Measurements from ENCODE around the gene DYNC1LI2.

Gene DYNC1LI2

GRCh38 chr16:66695935-66696668 lies 55.3 kb downstream of the DYNC1LI2 start (continued):
- TF ChIP-seq ZNF677 (tag by site-specific recombination; IDR thresholded peaks at IDR 0.05) (no peak), ZNF510 (tag by site-specific recombination; IDR thresholded peaks at IDR 0.05; ENCODE audit: insufficient replicate concordance) (no peak)

GRCh38 chr16:66695471-66695934 lies 55.9 kb downstream of the DYNC1LI2 start:
- TF ChIP-seq, protein P1, sequence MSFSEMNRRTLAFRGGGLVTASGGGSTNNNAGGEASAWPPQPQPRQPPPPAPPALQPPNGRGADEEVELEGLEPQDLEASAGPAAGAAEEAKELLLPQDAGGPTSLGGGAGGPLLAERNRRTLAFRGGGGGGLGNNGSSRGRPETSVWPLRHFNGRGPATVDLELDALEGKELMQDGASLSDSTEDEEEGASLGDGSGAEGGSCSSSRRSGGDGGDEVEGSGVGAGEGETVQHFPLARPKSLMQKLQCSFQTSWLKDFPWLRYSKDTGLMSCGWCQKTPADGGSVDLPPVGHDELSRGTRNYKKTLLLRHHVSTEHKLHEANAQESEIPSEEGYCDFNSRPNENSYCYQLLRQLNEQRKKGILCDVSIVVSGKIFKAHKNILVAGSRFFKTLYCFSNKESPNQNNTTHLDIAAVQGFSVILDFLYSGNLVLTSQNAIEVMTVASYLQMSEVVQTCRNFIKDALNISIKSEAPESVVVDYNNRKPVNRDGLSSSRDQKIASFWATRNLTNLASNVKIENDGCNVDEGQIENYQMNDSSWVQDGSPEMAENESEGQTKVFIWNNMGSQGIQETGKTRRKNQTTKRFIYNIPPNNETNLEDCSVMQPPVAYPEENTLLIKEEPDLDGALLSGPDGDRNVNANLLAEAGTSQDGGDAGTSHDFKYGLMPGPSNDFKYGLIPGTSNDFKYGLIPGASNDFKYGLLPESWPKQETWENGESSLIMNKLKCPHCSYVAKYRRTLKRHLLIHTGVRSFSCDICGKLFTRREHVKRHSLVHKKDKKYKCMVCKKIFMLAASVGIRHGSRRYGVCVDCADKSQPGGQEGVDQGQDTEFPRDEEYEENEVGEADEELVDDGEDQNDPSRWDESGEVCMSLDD (tag by site-specific recombination; IDR thresholded peaks at IDR 0.05), result no peak
- TF ChIP-seq, protein P2, sequence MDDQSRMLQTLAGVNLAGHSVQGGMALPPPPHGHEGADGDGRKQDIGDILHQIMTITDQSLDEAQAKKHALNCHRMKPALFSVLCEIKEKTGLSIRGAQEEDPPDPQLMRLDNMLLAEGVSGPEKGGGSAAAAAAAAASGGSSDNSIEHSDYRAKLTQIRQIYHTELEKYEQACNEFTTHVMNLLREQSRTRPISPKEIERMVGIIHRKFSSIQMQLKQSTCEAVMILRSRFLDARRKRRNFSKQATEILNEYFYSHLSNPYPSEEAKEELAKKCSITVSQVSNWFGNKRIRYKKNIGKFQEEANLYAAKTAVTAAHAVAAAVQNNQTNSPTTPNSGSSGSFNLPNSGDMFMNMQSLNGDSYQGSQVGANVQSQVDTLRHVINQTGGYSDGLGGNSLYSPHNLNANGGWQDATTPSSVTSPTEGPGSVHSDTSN (CRISPR knock-in tag; IDR thresholded peaks at IDR 0.05), result no peak
- TF ChIP-seq ZNF335 (tag by site-specific recombination; conservative IDR thresholded peaks at IDR 0.05) (peak; percentile 71), ZNF223 (tag by site-specific recombination; IDR thresholded peaks at IDR 0.05) (no peak), ZNF24 (tag by site-specific recombination; IDR thresholded peaks at IDR 0.05) (no peak), ZNF701 (tag by site-specific recombination; IDR thresholded peaks at IDR 0.05) (no peak), WT1 (tag by site-specific recombination; IDR thresholded peaks at IDR 0.05) (no peak), ZNF202 (tag by site-specific recombination; IDR thresholded peaks at IDR 0.05; ENCODE audit: borderline replicate concordance) (no peak)
- CTCF ChIA-PET, result interaction anchor here (0.7 to 4.0 kb wide), 6 partner anchors 33 to 87 kb away, joined by 3 to 23 read pairs (median 4); no protein-coding TSS in a partner anchor
- Histone ChIP-seq H3K27ac (ENCODE audit: extremely low read depth, low read depth, low read length) (peak overlapping the region; percentile 77; the same call in 1 of the 2 replicates), H3K36me3 (ENCODE audit: control insufficient read depth in 2 of 2, insufficient read depth in 1 of 2, low read length in 2 of 2) (peaks cover 0 to 10% of the 10 kb centered on the region in 2 experiments; a peak in 1 of 3 replicates), H3K4me1 (ENCODE audit: control insufficient read depth, insufficient read depth, low read length) (peaks cover 15% of the 10 kb centered on the region; the same call in 1 of the 2 replicates), H3K9me3 (ENCODE audit: control insufficient read depth, insufficient read depth, low read depth, low read length) (no peaks in the 10 kb centered on the region), H3K4me3 (ENCODE audit: low read depth, low read length) (peak overlapping the region; percentile 75)
- POLR2A ChIA-PET, result interaction anchor here (1.2 to 1.4 kb wide), 2 partner anchors 35 to 178 kb away, joined by 3 to 9 read pairs; no protein-coding TSS in a partner anchor

DNA sequence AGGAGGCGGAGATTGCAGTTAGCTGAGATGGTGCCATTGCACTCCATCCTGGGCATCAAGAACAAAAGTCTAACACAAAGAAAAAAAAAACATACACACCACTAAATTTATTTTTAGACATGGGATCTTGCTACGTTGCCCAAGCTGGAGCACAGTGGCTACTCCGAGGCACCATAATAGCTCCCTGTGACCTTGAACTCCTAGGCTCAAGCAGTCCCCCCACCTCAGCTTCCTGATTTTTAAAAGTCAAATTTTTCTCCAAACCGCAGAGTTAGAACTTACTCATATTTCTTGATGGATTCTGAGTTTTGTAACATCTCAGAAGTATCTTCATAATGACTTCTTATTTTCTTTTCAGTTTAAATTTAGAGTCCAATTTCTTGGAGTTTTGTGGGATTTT lies 58.3 kb downstream of the DYNC1LI2 start:
- Histone ChIP-seq H3K9me3 (ENCODE audit: control insufficient read depth, insufficient read depth, low read depth, low read length) (no peaks in the 10 kb centered on the region), H3K4me3 (ENCODE audit: low read depth, low read length) (no peak overlapping the region), H3K27ac (ENCODE audit: extremely low read depth, low read depth, low read length) (no peak overlapping the region), H3K36me3 (ENCODE audit: control insufficient read depth in 2 of 2, insufficient read depth in 1 of 2, low read length in 2 of 2) (peaks cover 0 to 10% of the 10 kb centered on the region in 2 experiments; a peak in 1 of 3 replicates), H3K4me1 (ENCODE audit: control insufficient read depth, insufficient read depth, low read length) (peaks cover 15% of the 10 kb centered on the region; the same call in 1 of the 2 replicates)
- ChIA-PET POLR2A (no interaction called here), CTCF (interaction anchor here (0.6 to 1.2 kb wide), 4 partner anchors 20 to 42 kb away, joined by 3 to 5 read pairs (median 4); no protein-coding TSS in a partner anchor)
- TF ChIP-seq ZSCAN23 (tag by site-specific recombination; IDR thresholded peaks at IDR 0.05), result no peak
- no peak for TF ChIP-seq ZNF214 (tag by site-specific recombination; IDR thresholded peaks at IDR 0.05; ENCODE audit: borderline replicate concordance)
- TF ChIP-seq ZNF157 (tag by site-specific recombination; IDR thresholded peaks at IDR 0.05), result no peak
- TF ChIP-seq ZNF155 (tag by site-specific recombination; IDR thresholded peaks at IDR 0.05), result no peak
- no peak for TF ChIP-seq ZNF211 (tag by site-specific recombination; IDR thresholded peaks at IDR 0.05; ENCODE audit: low read depth)
- TF ChIP-seq KLF16 (tag by site-specific recombination; IDR thresholded peaks at IDR 0.05), result no peak
- no peak for TF ChIP-seq SCRT2 (tag by site-specific recombination; IDR thresholded peaks at IDR 0.05)
- TF ChIP-seq, protein P3, sequence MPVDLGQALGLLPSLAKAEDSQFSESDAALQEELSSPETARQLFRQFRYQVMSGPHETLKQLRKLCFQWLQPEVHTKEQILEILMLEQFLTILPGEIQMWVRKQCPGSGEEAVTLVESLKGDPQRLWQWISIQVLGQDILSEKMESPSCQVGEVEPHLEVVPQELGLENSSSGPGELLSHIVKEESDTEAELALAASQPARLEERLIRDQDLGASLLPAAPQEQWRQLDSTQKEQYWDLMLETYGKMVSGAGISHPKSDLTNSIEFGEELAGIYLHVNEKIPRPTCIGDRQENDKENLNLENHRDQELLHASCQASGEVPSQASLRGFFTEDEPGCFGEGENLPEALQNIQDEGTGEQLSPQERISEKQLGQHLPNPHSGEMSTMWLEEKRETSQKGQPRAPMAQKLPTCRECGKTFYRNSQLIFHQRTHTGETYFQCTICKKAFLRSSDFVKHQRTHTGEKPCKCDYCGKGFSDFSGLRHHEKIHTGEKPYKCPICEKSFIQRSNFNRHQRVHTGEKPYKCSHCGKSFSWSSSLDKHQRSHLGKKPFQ (tag by site-specific recombination; IDR thresholded peaks at IDR 0.05), result no peak
- TF ChIP-seq ZNF677 (tag by site-specific recombination; IDR thresholded peaks at IDR 0.05), result no peak
- TF ChIP-seq ZNF837 (tag by site-specific recombination; IDR thresholded peaks at IDR 0.05), result no peak
- TF ChIP-seq ZNF629 (tag by site-specific recombination; IDR thresholded peaks at IDR 0.05), result no peak
- TF ChIP-seq, protein P4, sequence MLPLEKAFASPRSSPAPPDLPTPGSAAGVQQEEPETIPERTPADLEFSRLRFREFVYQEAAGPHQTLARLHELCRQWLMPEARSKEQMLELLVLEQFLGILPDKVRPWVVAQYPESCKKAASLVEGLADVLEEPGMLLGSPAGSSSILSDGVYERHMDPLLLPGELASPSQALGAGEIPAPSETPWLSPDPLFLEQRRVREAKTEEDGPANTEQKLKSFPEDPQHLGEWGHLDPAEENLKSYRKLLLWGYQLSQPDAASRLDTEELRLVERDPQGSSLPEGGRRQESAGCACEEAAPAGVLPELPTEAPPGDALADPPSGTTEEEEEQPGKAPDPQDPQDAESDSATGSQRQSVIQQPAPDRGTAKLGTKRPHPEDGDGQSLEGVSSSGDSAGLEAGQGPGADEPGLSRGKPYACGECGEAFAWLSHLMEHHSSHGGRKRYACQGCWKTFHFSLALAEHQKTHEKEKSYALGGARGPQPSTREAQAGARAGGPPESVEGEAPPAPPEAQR (tag by site-specific recombination; IDR thresholded peaks at IDR 0.05), result no peak
- no peak for TF ChIP-seq ZNF747 (tag by site-specific recombination; IDR thresholded peaks at IDR 0.05)
- no peak for TF ChIP-seq ZBTB1 (tag by site-specific recombination; IDR thresholded peaks at IDR 0.05)
- TF ChIP-seq ZNF704 (tag by site-specific recombination; IDR thresholded peaks at IDR 0.05), result no peak

Measured in HEK293 (cell line).